Endothelial cell of umbilical vein (primary cell): ENCODE data around the gene CEP104.

Experiments used
- EZH2 ChIP-seq: IDR thresholded peaks from 2 replicates; pipeline ENCODE4 v1.6.1; 2012; ENCODE audit warnings: borderline replicate concordance, low read depth, mild to moderate bottlenecking, moderate library complexity, low read length, inconsistent platforms; ENCODE audit not compliant: severe bottlenecking
- GATA2 ChIP-seq: IDR thresholded peaks from 2 replicates; pipeline ENCODE4 v1.7.0; 2011; ENCODE audit warnings: low read depth, mild to moderate bottlenecking, moderate library complexity, mixed read lengths, low read length; ENCODE audit not compliant: insufficient read length, insufficient read depth
- JUN ChIP-seq: IDR thresholded peaks from 2 replicates; pipeline ENCODE4 v1.6.1; 2011; ENCODE audit warnings: borderline replicate concordance, low read depth; ENCODE audit not compliant: insufficient read length, insufficient read depth
- POLR2A ChIP-seq: IDR thresholded peaks from 2 replicates; pipeline ENCODE4 v1.6.1; 2012; ENCODE audit warnings: low read depth, mild to moderate bottlenecking, control low read depth, low read length
- POLR2AphosphoS5 ChIP-seq: IDR thresholded peaks from 2 replicates; pipeline ENCODE4 v1.6.1; 2012; ENCODE audit warnings: low read depth, mild to moderate bottlenecking, control low read depth, low read length, moderate library complexity; ENCODE audit not compliant: insufficient read depth
- TF ChIP-seq, protein P1 (sequence below), 2 donors: IDR thresholded peaks; 1 replicate in 1 of 2; 2 replicates in 1 of 2; pipeline ENCODE4 v1.5.1; 2011; ENCODE audit warnings: low read length in 2 of 2, mild to moderate bottlenecking in 2 of 2, moderate library complexity in 2 of 2, control low read depth in 1 of 2, inconsistent platforms in 1 of 2, low read depth in 1 of 2; ENCODE audit not compliant: insufficient read depth in 1 of 2; ENCODE audit errors: extremely low read depth in 1 of 2

DNA sequence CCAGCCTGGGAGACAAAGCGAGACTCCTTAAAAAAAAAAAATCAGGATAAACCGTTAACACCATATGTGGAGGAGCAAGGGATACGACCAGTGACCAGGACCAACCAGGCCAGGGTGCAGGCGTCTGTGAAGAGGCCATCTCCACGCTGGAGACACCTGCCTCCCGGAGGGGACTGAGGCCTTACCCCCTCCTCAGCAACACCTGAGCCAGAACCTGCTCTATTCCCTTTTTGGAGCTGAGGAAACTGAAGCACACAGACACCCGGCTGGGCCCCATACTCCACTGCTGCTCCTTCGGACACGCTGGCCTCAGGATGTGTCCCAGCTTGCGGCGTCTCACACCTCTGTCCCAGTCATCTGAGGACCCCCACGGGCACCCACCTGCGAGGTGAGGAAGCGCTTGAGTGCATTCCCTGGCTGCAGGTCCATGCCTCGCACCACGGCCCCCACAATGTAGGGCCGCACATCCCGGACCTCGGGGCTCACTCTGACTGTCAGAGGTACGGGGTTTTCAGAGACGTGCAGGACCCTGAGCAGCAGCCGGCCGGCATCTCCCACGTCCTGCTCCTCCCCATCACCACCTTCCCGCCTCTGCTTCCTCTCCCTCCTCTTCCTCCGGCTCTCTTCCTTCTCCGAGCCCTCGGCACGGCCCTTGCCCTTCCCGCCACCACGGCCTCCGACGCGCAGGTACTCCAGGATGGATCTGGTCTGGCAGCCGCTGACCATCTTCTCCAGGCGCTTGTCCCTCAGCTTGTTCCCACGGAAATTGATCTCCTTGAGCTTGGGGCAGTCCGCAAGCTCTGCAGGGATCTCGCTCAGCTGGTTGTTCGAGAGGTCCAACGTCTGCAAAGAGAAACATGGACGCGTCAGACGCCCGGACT is 70.3 kb downstream of the CEP104 start:
- TF ChIP-seq POLR2AphosphoS5: no peak
- TF ChIP-seq POLR2A: no peak
- TF ChIP-seq, protein P1, sequence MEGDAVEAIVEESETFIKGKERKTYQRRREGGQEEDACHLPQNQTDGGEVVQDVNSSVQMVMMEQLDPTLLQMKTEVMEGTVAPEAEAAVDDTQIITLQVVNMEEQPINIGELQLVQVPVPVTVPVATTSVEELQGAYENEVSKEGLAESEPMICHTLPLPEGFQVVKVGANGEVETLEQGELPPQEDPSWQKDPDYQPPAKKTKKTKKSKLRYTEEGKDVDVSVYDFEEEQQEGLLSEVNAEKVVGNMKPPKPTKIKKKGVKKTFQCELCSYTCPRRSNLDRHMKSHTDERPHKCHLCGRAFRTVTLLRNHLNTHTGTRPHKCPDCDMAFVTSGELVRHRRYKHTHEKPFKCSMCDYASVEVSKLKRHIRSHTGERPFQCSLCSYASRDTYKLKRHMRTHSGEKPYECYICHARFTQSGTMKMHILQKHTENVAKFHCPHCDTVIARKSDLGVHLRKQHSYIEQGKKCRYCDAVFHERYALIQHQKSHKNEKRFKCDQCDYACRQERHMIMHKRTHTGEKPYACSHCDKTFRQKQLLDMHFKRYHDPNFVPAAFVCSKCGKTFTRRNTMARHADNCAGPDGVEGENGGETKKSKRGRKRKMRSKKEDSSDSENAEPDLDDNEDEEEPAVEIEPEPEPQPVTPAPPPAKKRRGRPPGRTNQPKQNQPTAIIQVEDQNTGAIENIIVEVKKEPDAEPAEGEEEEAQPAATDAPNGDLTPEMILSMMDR (IDR thresholded peaks at IDR 0.05; ENCODE audit: extremely low read depth in 1 of 2, insufficient read depth in 1 of 2, low read depth in 1 of 2, low read length in 2 of 2): no peak
- TF ChIP-seq EZH2: no peak
- TF ChIP-seq GATA2: no peak
- TF ChIP-seq JUN: no peak
